ENCODE data around the gene PNPO. TPM values are rescaled to one million over a fixed set of nuclear protein-coding genes. Genes with fewer than 3 reads are reported as not detected.

The PNPO gene
- total and polyA plus RNA-seq, 2 of the 13 experiments (the other 11 are each of a cell fraction or from before 2014, with no cell fraction given): 47.9 to 63.3 TPM

DNA sequence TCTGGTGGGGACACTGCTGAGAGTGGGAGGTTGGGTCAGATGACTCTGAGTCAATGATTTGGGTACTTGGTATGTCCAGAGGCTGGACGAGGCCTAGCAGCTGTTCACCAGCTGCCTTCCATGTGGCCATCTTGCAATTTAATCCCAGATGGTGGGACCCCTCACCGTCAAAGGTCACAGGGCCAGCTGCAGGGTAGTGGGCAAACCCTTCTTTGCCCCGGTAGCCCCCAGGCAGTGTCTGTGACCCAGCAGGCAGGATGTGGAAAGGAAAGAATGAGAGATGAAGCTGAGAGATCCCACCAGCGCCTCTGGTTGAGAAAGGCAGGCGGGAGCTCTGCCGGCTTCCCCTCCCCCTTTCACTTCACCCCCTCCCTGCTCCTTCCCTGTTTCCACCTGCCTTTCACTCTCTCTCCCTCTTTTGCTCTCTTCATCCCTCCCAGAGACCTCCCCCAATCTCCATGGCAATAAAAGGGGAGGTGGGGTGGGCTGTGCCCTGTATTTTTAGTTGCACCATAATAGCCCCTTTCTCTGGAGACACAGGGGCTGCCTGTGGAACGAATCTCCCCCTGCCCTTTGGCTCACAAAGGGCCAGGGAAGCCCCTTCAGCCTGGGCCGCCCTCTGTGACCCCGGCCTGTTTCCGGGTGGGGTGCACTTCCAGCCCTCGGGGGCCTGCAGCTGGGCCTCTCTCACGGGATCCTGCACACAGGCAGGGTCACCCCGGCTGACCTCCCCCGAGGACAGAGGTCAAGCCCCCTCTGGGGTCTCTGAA lies 49.8 kb downstream of the PNPO start:
- in situ Hi-C loops (cut with HindIII; ENCODE audit: extremely low pct_ligation_motif_present, low pct_unique_long_range_greater_than_20kb) (no loop called here), intact Hi-C loops (cut with micrococcal nuclease; ENCODE audit: unreplicated experiment) (no loop called here)
- peak overlapping the region; percentile 34; the same call in 1 of the 2 replicates for H3K4me2 ChIP-seq (ENCODE audit: low read depth, low read length)
- peaks cover 46% of the 10 kb centered on the region for H3K4me1 ChIP-seq (ENCODE audit: insufficient read depth, low read length)
- WGBS (ENCODE audit: low lambda C conversion rate): 25% methylated on average over 10 of the region's 14 CpGs
- FAIRE-seq: no peak
- ChIA-PET CTCF (ENCODE audit: low intra/inter-chr PET ratio, low total read pairs) (no interaction called here), POLR2A (interaction anchor here (1.2 kb wide), 1 partner anchor 21 kb away, joined by 4 read pairs; the partner anchor contains the start of gene CDK5RAP3)
- no TSS peak for BruUV-seq (replicated peaks)
- H4K20me1 ChIP-seq (ENCODE audit: insufficient read depth, low read length): no peaks in the 10 kb centered on the region
- peaks cover 3 to 46% of the 10 kb centered on the region in 2 experiments; a peak in 3 of 5 replicates for H3K27me3 ChIP-seq (ENCODE audit: control insufficient read depth in 1 of 2, insufficient read depth in 2 of 2, low read length in 2 of 2)
- no peak for TF ChIP-seq FOSL1 (CRISPR knock-in tag; IDR thresholded peaks at IDR 0.05; ENCODE audit: borderline replicate concordance)
- TF ChIP-seq, protein P1, sequence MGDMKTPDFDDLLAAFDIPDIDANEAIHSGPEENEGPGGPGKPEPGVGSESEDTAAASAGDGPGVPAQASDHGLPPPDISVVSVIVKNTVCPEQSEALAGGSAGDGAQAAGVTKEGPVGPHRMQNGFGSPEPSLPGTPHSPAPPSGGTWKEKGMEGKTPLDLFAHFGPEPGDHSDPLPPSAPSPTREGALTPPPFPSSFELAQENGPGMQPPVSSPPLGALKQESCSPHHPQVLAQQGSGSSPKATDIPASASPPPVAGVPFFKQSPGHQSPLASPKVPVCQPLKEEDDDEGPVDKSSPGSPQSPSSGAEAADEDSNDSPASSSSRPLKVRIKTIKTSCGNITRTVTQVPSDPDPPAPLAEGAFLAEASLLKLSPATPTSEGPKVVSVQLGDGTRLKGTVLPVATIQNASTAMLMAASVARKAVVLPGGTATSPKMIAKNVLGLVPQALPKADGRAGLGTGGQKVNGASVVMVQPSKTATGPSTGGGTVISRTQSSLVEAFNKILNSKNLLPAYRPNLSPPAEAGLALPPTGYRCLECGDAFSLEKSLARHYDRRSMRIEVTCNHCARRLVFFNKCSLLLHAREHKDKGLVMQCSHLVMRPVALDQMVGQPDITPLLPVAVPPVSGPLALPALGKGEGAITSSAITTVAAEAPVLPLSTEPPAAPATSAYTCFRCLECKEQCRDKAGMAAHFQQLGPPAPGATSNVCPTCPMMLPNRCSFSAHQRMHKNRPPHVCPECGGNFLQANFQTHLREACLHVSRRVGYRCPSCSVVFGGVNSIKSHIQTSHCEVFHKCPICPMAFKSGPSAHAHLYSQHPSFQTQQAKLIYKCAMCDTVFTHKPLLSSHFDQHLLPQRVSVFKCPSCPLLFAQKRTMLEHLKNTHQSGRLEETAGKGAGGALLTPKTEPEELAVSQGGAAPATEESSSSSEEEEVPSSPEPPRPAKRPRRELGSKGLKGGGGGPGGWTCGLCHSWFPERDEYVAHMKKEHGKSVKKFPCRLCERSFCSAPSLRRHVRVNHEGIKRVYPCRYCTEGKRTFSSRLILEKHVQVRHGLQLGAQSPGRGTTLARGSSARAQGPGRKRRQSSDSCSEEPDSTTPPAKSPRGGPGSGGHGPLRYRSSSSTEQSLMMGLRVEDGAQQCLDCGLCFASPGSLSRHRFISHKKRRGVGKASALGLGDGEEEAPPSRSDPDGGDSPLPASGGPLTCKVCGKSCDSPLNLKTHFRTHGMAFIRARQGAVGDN (CRISPR knock-in tag; IDR thresholded peaks at IDR 0.05): peak; percentile 27; the same call in 1 of the 2 replicates
- no peak for TF ChIP-seq KDM5A (IDR thresholded peaks at IDR 0.05; ENCODE audit: borderline replicate concordance, low read length)
- TF ChIP-seq, protein P2, sequence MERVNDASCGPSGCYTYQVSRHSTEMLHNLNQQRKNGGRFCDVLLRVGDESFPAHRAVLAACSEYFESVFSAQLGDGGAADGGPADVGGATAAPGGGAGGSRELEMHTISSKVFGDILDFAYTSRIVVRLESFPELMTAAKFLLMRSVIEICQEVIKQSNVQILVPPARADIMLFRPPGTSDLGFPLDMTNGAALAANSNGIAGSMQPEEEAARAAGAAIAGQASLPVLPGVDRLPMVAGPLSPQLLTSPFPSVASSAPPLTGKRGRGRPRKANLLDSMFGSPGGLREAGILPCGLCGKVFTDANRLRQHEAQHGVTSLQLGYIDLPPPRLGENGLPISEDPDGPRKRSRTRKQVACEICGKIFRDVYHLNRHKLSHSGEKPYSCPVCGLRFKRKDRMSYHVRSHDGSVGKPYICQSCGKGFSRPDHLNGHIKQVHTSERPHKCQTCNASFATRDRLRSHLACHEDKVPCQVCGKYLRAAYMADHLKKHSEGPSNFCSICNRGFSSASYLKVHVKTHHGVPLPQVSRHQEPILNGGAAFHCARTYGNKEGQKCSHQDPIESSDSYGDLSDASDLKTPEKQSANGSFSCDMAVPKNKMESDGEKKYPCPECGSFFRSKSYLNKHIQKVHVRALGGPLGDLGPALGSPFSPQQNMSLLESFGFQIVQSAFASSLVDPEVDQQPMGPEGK (CRISPR knock-in tag; IDR thresholded peaks at IDR 0.05): 0 out of 2 replicates have a peak, but pooled peaks have one; percentile 16
- H3K9ac ChIP-seq (ENCODE audit: insufficient read depth, low read depth, low read length): no peak overlapping the region
- H2AFZ ChIP-seq (ENCODE audit: low read length): no peak overlapping the region
- H3K27ac ChIP-seq (ENCODE audit: extremely low read length, insufficient read depth, low read length): no peak overlapping the region
- H3K79me2 ChIP-seq (ENCODE audit: insufficient read depth, low read length): no peaks in the 10 kb centered on the region
- peak; percentile 21 for ATAC-seq
- DNase-seq (ENCODE audit: low spot score): no peak
- H3K36me3 ChIP-seq (replicated peaks in 1 of 2; ENCODE audit: control insufficient read depth in 1 of 2, insufficient read depth in 2 of 2, low read length in 2 of 2): no peaks in the 10 kb centered on the region
- H3K4me3 ChIP-seq (replicated peaks in 1 of 3; ENCODE audit: insufficient read depth in 1 of 3, low read depth in 2 of 3, low read length in 3 of 3): no peak overlapping the region; a peak in 1 of 6 replicates
- H3K9me3 ChIP-seq (ENCODE audit: low read length): no peaks in the 10 kb centered on the region
